ENCODE measurements around the gene SKI.

SKI gene

DNA sequence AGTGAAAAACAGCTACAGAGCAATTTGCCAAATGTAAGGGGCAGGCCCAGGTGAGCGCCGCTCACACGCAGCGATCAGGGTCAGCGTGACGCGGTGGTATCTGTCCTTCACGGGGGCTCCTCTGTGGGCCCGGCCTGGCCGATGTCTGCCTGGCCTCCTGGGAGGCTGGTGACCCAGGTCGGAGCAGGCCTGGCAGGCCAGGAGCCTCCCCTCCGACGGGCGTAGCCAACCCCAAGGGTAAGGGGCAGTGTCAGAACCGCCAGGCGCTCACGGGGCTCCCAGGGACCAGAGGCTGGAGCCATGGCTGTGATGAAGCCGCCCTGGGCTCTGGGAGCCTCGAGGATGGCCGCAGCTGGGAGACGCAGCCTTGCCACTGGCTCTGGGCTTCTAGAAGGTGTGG, 91.2 kb downstream of the SKI start:
- TF ChIP-seq, protein P1, sequence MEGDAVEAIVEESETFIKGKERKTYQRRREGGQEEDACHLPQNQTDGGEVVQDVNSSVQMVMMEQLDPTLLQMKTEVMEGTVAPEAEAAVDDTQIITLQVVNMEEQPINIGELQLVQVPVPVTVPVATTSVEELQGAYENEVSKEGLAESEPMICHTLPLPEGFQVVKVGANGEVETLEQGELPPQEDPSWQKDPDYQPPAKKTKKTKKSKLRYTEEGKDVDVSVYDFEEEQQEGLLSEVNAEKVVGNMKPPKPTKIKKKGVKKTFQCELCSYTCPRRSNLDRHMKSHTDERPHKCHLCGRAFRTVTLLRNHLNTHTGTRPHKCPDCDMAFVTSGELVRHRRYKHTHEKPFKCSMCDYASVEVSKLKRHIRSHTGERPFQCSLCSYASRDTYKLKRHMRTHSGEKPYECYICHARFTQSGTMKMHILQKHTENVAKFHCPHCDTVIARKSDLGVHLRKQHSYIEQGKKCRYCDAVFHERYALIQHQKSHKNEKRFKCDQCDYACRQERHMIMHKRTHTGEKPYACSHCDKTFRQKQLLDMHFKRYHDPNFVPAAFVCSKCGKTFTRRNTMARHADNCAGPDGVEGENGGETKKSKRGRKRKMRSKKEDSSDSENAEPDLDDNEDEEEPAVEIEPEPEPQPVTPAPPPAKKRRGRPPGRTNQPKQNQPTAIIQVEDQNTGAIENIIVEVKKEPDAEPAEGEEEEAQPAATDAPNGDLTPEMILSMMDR (IDR thresholded peaks at IDR 0.05; ENCODE audit: control insufficient read depth, insufficient read depth, low read depth, low read length, missing control alignments): no peak
- H3K4me3 ChIP-seq (ENCODE audit: control insufficient read depth, low read depth, low read length): no peak overlapping the region
- DNase-seq (ENCODE audit: low read depth): no peak

DNA sequence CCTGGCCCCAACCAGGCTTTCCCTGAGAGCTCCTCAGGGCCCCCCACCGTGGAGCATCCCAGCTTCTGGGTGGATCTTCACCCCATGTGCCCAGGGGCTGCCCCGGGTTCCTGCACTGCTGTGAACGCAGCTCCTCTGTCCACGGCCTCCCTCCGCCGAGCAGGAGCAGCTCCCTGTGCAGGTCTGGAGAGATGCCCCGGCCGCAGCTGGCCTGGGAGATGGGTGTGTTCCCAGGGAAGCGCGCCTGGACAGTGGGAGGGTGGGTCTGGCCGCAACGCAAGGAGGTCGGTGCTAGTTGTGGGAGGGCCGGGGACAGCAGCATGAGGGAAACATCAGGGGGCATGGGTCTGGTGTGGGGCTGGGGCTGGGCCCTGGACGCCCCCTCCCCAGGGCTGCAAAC, 91.9 kb downstream of the SKI start:
- no peak for DNase-seq (ENCODE audit: low read depth)
- H3K4me3 ChIP-seq (ENCODE audit: control insufficient read depth, low read depth, low read length): no peak overlapping the region
- TF ChIP-seq, protein P1 (IDR thresholded peaks at IDR 0.05; ENCODE audit: control insufficient read depth, insufficient read depth, low read depth, low read length, missing control alignments): no peak

DNA sequence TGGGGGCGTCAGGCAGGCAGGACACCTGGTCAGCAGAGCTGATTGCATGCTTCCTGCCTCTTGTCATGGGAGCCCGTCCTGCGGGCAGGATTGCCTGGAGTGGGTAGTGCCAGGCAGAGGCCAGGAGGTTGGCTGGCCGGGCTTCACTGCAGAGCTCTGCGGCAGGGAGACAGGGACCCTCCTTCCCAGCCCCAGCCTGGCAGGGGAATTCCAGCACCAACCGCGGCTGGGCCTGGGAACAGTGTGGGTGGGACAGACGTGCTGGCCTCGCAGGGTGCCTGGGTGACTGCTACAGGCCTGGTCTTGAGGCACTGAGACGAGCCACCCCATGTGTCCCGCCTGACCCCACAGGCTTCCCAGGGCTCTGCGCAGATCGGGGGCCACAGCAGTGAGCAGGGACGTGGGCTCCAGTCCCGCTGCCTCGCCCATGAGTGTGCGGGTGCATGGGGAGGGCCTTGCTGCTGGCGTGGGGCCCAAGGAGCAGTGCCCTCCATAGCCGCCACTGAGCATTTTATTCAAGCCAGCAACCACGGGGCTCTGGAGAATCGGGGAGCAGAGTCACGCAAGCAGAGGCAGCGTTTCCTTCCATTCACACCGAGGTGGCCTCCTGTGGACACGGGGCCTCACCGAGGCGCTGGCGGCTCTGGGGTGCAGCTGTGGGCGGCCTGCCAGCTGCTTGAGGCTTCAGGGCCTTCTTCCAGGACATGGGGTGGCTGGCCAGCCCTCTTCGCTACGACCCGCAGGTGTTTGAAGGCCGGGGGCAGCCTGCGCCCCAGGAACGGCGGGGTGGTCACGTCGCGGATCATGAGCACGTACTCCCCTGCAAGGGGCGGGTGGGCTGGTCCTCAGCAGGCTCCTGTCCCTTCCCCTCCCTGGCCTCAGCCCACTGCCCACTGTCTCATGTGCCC, 92.9 kb downstream of the SKI start:
- no peak overlapping the region for H3K4me3 ChIP-seq (ENCODE audit: control insufficient read depth, low read depth, low read length)
- no peak for DNase-seq (ENCODE audit: low read depth)
- TF ChIP-seq, protein P1 (IDR thresholded peaks at IDR 0.05; ENCODE audit: control insufficient read depth, insufficient read depth, low read depth, low read length, missing control alignments): no peak

DNA sequence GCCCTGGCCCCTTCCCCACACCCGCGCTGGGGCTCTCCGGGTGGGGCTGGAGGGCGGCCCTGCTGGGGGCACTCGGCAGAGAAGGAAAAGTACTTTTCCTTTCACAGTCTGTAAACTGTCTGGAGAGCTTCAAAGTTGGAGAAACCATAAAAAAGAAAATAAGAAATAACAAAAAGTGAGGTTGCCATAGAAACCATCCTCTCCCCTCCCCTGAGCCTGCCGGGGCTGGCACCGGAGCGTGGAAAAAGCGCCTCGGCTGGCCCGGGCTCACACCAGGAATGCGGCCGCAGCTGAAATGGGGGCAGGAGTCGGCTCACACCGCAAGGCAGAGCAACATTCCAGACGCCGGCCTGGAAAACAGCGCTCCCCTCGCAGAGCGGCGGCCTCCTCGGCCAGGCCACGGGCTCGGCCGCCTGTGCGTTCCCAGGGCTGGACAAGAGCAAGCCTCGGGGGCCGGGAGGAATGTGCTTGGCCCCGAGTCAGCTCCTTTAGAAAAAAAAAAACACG, 94.0 kb downstream of the SKI start:
- peak; percentile 67 for DNase-seq (ENCODE audit: low read depth)
- H3K4me3 ChIP-seq (ENCODE audit: control insufficient read depth, low read depth, low read length): no peak overlapping the region; the same call in none of the 2 replicates
- TF ChIP-seq, protein P1 (IDR thresholded peaks at IDR 0.05; ENCODE audit: control insufficient read depth, insufficient read depth, low read depth, low read length, missing control alignments): peak; percentile 16

DNA sequence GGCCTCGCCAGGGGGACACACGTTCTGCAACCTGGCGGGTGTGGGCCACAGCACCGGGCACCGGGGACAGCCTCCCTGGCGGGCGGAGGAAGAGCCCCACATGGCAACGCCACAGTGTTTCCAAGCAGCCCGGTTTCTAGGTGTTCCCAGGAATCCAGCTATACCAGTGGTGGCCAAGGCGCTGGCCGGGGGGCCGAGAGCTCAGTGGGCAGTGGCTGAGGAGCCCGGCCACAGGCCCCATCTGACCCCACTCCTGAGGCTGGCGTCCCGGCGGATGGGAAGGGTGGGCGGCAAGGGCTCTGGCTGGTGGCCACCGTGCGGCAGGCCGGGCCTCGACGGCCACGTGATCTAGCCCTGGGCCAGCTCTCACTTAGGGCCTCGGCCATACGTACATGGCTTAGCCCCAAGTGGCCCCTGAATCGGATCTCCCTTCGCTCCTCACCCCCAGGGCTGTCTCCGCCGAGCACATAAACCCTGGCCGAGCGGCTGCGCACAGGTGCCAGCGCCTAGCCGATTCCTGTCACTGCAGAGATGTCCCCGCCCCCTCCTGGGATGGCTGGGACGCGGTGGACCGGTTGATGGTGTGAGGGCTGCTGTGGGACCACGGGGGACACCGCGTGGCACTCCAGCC, 94.6 kb downstream of the SKI start:
- H3K4me3 ChIP-seq (ENCODE audit: control insufficient read depth, low read depth, low read length): no peak overlapping the region; the same call in 1 of the 2 replicates
- DNase-seq (ENCODE audit: low read depth): no peak
- TF ChIP-seq, protein P1 (IDR thresholded peaks at IDR 0.05; ENCODE audit: control insufficient read depth, insufficient read depth, low read depth, low read length, missing control alignments): no peak

DNA sequence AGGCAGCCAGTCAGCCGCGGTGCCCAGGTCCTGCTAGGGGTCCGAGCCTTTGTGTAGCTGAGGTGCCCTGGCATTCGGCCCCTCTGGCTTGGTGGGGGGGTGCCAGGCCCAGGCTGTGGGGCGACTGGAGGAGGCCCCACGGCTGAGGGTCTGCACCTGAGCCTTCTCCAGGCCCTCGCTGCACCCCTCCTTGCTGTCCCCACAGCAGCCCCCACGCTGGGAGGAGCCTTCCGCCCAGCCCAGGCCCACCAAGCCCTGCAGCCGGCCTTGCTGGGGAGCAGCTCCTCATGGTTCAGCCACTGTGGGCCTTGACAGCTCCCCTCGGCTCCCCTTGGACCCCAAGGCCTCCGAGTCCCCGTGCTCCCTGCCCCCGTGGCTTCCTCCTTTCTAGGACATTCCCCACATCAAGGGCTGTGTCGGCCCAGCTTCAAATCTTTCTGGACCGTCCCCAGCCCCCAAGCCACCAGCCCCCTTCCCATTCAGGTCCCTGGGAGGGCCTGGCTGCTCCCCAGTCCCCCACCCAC, 95.4 kb downstream of the SKI start:
- no peak overlapping the region for H3K4me3 ChIP-seq (ENCODE audit: control insufficient read depth, low read depth, low read length)
- DNase-seq (ENCODE audit: low read depth): no peak
- TF ChIP-seq, protein P1 (IDR thresholded peaks at IDR 0.05; ENCODE audit: control insufficient read depth, insufficient read depth, low read depth, low read length, missing control alignments): no peak

All from AG09309 (cell line).